DND-41 (cell line): ENCODE data around the gene HM13.

Experiments used
- EZH2 ChIP-seq: IDR thresholded peaks from 3 replicates; pipeline ENCODE4 v1.6.1; 2012; ENCODE audit warnings: borderline replicate concordance, low read depth, mild to moderate bottlenecking, moderate library complexity, low read length, inconsistent platforms; ENCODE audit not compliant: severe bottlenecking
- TF ChIP-seq, protein P1 (sequence below): IDR thresholded peaks from 2 replicates; pipeline ENCODE4 v1.5.1; 2012; ENCODE audit warnings: borderline replicate concordance, low read length, moderate library complexity, mild to moderate bottlenecking; ENCODE audit not compliant: poor library complexity, severe bottlenecking; ENCODE audit errors: extremely low read depth

GRCh38 chr20:31547017-31547675 lies 32.9 kb downstream of the HM13 start:
- TF ChIP-seq, protein P1, sequence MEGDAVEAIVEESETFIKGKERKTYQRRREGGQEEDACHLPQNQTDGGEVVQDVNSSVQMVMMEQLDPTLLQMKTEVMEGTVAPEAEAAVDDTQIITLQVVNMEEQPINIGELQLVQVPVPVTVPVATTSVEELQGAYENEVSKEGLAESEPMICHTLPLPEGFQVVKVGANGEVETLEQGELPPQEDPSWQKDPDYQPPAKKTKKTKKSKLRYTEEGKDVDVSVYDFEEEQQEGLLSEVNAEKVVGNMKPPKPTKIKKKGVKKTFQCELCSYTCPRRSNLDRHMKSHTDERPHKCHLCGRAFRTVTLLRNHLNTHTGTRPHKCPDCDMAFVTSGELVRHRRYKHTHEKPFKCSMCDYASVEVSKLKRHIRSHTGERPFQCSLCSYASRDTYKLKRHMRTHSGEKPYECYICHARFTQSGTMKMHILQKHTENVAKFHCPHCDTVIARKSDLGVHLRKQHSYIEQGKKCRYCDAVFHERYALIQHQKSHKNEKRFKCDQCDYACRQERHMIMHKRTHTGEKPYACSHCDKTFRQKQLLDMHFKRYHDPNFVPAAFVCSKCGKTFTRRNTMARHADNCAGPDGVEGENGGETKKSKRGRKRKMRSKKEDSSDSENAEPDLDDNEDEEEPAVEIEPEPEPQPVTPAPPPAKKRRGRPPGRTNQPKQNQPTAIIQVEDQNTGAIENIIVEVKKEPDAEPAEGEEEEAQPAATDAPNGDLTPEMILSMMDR, result no peak
- no peak for TF ChIP-seq EZH2
